ENCODE data around the gene C1orf226.
"Not testable (repeated sequence)": the region's sequence is repeated elsewhere in the genome, so short reads cannot be mapped to it uniquely, and the experiment has no call there.

C1orf226 gene

DNA sequence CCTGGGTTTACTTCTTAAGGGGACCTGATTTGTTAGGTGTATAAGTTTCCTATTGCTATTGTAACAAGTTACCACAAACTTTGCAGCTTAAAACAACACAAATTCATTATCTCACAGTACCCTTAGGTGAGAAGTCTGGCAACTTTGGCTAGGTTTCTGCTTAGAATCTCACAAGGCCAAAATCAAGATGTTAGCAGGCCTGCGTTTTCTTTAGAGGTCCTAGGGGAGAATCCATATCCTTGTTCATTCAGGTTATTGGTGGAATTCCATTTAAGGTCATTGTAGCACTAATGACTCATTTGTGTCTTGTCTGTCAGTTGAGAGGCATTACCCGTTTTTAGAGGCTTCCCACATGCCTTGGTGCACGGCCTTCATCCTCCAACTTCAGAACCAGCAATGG lies 38.6 kb downstream of the C1orf226 start:
- FAIRE-seq (no peak), DNase-seq (ENCODE audit: insufficient read length, low spot score) (no peak)
- TF ChIP-seq POLR2A (IDR thresholded peaks at IDR 0.05; ENCODE audit: low read depth, low read length) = no peak

DNA sequence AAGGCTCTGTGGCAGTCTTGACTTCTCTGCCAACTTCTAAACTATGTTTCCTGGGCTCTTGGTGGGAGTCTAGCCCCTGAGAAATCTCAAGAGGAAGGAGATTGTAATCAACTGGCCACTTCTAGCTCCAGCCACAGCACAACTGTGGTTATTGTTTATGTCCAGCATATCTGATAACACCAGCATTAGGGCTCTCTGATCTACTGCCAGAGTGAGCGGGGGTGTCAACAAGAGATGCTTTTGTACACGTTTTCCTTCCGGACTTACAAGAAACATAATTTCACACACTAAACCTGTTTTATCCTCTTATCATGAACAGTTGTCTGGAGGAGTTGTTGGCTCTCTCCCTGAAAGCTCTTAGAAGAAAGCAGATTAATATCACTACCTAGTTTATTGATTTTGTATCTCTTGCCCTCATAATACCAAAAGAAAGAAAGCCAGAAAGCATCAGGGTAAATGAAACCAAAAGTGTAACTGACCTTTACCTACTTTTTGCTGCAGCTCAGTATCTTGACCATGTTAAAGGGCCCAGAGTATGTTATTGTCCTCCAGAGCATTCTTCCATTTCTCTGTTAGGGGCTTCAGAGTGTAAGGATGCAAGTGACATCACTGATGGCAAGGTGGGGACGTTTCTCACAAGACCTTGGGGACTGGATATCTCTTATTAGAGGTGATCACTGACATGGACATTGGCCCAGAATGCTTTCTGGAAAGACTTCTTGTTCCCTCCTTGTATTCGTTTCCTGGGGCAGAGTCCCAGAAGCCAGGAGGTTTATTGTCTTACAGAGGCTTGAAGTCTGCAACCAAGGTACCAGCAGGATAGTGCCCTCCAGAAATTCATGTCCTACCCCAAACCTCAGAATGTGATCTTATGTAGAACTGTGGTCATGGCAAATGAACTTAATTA lies 40.0 kb downstream of the C1orf226 start:
- no peak for DNase-seq (ENCODE audit: insufficient read length, low spot score)
- no peak for FAIRE-seq
- no peak for TF ChIP-seq POLR2A (IDR thresholded peaks at IDR 0.05; ENCODE audit: low read depth, low read length)

DNA sequence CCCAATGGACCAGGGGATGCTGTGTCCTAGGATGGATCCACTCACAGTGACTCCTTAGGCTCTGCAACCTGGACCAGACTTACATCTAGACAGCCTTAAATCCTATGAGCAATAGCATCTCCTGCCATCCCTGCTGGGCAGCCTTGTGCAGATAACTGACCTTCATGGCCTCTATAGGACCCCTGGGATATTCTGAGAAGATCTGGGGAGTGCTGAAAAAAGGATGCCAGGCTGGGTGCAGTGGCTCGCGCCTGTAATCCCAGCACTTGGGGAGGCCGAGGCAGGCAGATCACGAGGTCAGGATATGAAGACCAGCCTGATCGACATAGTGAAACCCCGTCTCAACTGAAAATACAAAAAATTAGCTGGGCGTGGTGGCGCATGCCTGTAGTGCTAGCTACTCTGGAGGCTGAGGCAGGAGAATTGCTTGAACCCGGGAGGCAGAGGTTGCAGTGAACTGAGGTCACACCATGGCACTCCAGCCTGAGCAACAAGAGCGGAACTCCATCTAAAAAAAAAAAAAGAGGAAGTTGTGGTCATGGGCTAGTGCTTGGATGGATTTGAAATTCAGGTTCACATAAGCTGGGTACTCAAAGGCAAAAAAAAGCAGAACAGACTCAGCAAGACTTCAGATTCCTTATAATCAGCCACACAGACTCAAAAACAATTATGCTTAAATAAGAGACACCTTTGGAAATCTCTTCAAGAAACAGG lies 41.3 kb downstream of the C1orf226 start:
- TF ChIP-seq POLR2A (IDR thresholded peaks at IDR 0.05; ENCODE audit: low read depth, low read length) = no peak
- no peak for FAIRE-seq
- DNase-seq (ENCODE audit: insufficient read length, low spot score) = no peak

DNA sequence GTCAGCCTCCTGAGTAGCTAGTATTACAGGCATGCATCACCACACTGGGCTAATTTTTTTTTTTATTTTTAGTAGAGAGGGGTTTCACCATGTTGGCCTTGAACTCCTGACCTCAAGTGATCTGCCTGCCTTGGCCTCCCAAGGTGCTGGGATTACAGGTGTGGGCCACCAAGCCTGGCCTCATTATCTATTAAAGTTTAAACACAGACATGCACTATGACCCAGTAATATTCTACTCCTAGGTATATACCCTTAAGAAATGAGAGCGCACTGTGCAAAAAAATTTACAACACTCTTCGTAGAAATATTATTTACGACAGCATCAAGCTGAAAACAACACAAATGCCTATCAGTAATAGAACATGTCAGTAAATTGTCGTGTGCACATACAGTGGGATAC lies 49.1 kb downstream of the C1orf226 start:
- DNase-seq (ENCODE audit: insufficient read length, low spot score) (no peak), FAIRE-seq (no peak)
- TF ChIP-seq POLR2A (IDR thresholded peaks at IDR 0.05; ENCODE audit: low read depth, low read length) = no peak

DNA sequence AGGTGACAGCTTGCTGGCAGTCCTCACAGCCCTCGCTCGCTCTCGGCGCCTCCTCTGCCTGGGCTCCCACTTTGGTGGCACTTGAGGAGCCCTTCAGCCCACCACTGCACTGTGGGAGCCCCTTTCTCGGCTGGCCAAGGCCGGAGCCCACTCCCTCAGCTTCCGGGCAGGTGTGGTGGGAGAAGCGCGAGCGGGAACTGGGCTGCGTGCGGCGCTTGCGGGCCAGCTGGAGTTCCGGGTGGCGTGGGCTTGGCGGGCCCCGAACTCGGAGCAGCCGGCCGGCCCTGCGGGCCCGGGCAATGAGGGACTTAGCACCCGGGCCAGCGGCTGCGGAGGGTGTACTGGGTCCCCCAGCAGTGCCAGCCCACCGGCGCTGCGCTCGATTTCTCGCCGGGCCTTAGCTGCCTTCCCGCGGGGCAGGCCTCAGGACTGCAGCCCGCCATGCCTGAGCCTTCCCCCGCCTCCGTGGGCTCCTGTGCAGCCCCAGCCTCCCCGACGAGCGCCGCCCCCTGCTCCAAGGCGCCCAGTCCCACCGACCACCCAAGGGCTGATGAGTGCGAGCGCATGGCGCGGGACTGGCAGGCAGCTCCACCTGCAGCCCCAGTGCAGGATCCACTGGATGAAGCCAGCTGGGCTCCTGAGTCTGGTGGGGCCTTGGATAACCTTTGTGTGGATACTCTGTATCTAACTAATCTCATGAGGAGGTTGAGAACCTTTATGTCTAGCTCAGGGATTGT lies 51.6 kb downstream of the C1orf226 start:
- not testable (repeated sequence) for FAIRE-seq; DNase-seq (ENCODE audit: insufficient read length, low spot score)
